Vagina (tissue), 2 donors: ENCODE results near the gene DAB2IP.

Experiments
- CTCF ChIP-seq, 3 experiments: fragments of 450-650 bp in 2 of 3; fragments of 200-600 bp in 1 of 3; sonication (generic) in 1 of 3; IDR thresholded peaks; one replicate each; pipeline ENCODE4 v1.5.1; 2017 to 2019; ENCODE audit warnings: antibody characterized with exemption in 3 of 3, mild to moderate bottlenecking in 2 of 3, moderate library complexity in 2 of 3
- POLR2AphosphoS5 ChIP-seq, 2 donors: sonication (generic); formaldehyde crosslinking; IDR thresholded peaks; one replicate each; pipeline ENCODE4 v1.9.0; 2017; ENCODE audit warnings: antibody characterized with exemption in 2 of 2, mild to moderate bottlenecking in 2 of 2, low read depth in 1 of 2; ENCODE audit not compliant: insufficient read depth in 1 of 2

DNA sequence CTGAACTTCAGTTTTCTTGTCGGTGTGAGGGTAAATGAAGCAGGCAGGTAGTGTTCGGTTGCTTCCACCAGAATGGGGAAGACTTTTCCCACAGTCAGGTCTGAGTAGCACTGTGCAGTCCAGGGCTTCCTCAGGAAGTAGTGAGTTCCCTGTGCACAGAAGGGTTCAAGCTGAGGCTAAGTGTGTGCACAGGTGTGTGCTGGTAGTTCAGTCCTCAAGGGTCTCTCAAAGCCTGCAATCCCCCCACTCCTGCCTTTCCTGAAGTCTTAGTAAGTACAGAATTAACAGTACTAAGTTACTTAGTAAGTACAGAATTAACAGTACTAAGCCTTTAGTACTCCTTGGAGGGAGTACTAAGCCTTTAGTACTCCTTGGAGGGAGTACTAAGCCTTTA is 1.4 kb downstream of the DAB2IP start:
- no peak for TF ChIP-seq CTCF (IDR thresholded peaks at IDR 0.05)
- no peak for TF ChIP-seq POLR2AphosphoS5 (IDR thresholded peaks at IDR 0.05; ENCODE audit: insufficient read depth in 1 of 2, low read depth in 1 of 2)
